NCI-H2196 treated with DMSO at 0.1 percent for 48 hours (cell line): ENCODE results near the gene MPV17.
A peak's percentile ranks its signal among the peaks of the same experiment; 100 is the strongest.
"Not testable (repeated sequence)": the region's sequence is repeated elsewhere in the genome, so short reads cannot be mapped to it uniquely, and the experiment has no call there.

Experiments used
- DNase-seq: peaks from one replicate; lab custom pipeline; 2025; ENCODE audit not compliant: unreplicated experiment; lab: John Stamatoyannopoulos, UW

MPV17 gene

DNA sequence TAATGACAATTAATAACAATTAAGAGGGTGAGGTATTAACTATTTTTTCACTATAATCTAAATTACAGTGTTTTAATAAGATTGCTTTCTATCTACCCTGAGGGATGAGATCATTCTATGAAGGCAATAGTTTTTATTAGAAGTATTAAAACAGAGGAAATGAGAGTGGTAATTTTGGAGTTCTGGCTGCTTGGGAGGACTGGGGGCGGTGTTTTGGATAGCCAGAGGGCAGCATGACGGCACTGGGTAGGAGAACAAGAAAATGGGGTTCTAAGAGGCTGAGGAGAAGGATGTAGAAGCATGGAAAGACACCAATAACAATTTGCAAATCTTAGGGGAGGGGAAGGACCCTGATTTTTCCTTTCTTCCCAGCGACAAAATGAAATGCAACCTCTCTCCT lies 52.8 kb downstream of the MPV17 start:
- DNase-seq = no peak

DNA sequence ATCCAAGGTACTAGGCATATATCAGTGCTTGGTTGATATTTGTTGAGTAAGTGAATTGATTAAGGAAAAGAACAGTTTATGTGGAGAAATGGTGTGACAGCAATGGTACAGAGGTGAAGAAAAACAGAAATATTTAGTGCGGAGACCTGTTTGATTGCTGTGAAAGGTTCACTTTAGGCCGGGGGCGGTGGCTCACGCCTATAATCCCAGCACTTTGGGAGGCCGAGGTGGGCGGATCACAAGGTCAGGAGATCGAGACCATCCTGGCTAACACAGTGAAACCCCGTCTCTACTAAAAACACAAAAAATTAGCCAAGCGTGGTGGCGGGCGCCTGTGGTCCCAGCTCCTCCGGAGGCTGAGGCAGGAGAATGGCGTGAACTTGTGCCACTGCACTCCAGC lies 54.6 kb downstream of the MPV17 start:
- DNase-seq = not testable (repeated sequence)

DNA sequence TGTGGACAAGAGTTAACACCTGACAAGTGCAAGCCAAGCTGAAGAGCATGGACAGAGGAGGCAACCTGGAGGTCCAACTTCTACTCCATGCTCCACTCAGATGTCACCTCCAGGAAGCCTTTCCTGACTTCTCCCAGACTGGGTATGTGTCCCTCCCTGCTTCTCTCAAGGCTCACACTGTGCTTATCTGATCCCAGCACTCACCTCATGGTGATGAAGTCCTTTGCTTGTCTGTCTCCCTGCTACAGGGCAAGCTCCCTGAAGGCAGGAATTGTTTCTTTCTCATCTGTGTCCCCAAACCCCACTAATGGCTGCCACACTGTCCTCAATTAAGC lies 57.4 kb downstream of the MPV17 start:
- no peak for DNase-seq

DNA sequence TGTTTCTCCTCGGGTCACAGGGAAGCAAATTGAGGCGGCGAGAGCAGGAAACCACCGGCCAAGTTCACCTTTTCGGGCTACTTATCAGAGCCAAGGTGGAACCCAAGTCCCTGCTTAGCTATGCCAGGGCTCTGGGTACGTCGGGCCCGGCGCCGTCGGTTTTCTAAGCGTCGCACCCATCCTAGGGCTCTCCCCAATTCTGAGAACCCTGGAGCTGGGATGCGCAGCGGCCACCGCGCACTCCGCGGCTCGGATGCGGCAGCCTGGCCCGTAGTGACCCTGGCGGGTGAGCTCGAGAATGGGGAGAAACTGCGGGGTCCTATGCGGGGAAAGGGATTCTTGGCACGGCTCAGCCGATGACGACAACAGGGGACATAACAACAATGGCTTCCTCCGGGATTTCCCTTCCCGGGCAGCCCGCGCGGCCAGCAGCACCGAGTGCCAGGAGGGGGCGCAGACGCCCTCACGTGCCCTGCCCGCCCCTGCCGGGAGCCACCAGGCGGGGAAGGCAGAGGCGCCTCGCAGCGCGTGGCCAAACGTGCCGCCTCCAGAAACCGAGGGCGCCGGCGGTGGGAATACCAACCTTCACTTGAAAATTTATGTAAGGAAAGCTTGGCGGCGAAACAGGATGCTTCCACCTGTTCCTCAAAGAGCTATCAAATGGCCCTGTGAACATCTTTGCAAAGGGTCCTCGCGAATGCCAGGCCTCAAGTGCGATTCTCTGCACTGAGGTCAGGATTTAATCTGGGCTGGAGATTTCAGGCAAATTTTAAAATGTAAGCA lies 58.0 kb downstream of the MPV17 start:
- peak; percentile 56 for DNase-seq

DNA sequence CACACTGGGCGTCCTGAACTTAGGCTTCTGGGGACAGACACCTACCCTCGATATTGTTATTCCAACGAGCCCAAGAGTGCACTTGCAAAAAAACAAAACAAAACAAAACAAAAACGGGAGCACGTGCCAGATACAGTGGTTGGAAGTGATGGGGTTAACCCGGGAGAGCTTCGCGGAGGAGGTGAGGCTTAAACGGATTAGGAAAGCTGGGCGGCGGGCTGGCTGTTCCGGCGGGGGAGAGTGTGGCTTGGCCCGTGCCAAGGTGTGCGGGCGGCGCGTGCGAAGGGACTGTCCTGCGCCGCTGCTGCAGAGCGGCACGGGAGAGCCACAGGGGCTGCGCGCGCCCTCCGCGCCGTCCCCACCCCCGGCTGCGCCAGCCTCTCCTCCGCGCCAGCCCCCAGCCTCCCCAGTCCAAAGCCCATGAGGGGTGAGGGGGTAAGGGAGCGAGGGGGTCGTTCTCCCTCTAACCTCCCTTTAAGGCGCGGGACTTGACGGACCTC lies 58.6 kb downstream of the MPV17 start:
- DNase-seq = no peak

DNA sequence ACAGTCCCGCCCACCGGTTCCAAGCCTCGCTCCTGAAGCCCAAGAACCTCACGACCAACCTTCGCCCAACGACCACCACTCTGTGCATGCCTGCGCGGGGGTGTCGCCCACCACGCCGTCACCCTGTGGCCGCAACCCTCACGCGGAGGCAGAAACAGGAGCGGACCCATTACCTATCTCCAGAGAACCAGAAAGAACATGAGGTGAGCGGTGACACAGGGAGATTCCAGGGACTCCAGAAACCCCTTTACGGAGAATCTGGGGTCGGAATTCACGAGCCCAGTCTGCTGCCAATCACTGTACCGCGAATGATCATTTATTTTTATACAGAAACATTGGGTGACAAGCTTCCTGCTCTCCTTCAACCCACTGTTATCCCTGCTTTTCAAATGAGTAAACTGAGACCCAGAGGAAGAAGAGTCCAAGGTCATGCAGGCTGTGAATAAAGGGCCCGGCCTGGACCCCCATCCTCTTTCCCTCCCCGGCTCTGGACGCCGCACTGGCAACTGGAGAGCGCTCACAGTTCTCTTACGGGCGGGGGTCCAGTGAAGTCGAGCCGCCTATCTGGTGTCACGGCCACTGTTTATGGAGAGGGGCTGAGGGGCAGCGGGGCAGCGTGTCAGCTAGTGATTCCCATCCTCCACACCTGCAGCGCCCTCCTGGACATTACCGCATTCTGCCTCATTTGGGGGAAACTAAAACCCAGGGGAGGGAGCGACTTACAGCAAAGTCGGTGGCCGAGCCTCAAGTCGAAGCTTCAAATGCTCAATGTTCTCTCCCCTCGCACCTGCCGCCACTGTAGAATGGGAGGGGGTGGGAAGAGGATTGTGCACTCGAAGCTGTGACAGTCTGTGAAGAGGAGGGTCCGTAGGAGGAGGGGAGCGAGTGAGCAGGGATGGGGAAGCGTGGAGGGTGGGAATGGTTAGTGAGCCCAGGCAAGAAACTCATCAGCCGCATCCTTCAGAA lies 59.3 kb downstream of the MPV17 start:
- DNase-seq = no peak

DNA sequence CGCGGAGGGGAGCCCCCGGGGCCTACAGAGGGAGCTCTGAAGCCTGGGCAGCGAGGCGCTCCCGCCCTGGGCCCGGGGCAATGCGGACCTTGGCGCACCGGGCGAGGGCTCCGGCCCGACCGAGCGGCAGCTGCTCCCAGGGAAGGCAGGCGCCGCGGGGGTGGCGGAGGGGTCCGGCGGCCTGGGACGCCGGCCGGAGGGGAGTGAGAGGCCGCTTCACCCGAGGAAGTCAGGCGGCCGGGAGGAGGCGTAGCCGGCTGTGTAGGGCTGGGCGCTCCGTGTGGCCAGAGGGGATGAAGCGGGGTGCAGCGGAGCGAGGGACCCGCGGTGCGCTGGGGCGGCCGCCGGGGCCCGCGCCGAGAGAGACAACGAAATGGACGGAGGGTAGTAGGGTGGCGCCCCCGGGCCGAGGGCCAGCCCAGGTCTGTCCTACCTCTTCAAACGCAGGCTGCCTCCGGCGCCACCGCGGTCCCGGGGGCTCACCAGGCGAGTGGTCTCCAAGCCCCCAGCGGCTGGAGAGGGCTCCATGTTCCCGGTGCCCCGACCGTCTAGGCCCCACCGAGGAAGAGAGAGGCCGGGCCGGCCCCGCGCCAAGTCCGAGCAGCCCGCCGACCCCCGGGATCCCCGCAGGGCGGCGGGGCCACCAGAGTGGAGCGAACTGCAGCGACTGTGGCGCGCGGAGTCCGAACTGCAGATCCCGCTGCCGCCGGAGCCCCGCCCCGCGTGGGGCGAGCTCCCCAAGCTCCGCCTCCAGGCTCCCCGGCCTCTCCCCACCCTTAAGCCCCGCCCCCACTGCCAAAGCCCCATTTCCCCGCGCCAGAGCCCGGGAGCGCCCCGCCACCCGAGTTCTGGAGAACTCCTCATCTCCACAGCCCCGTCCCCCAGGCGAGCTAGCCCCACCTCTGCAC lies 60.3 kb downstream of the MPV17 start, which contains the start of gene SLC30A3:
Gene SLC30A3 (minus strand): TSS at position 669 of the 908 bp plus-strand sequence. CDS start 141 bp downstream, at position 528.
- peak; percentile 24 for DNase-seq

DNA sequence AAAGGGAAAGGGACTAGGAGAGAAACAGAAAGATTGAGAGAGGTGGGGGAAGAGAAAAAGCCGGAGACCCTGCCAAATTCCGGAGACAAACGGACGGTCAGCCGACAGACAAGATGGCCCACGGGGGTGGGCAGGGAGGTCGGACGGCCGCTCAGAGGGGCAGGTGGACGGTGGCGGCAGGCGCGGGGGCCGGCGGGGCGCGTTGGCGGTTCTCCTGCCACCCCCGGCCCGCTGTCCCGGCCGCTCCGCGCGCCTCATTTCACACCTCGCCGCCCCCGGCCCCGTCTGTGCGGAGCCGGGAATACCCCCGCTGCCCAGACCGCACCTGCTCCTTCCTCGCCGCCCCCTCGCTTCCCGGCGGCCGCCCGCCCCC lies 61.0 kb downstream of the MPV17 start:
- no peak for DNase-seq

DNA sequence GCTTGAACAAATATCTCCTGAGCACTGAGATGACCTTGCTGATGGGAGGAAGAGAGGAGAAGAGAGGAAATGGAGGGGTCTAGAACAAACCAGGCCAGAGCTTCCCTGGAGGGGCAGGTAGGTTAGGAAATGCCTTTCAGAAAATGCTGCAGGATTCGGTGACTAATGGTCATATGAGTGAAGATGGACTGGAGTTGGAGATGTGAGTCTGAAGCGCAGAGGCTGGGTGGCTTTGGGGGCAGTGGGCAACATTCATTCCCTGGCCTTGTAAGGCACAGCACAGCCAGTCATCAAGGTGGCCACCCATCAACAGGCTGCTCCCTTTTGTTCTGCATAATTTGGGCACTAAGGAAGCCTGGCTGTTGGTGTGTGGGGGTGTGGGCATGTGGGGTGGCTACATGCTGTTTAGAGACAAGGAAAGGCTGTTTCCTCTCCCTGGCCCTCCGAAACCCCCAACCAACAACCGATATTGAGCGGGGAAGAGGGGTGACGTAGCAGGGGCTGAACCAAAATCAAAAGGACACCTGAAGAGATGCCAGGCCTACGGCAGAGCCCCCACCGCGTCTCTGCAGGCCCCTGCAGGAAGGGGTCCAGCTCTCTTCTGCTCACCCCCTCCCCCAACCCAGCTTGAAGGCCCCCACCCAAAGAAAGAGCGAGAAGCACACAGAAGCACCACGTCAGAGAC lies 61.5 kb downstream of the MPV17 start:
- no peak for DNase-seq
